Endothelial cell of umbilical vein (primary cell): ENCODE measurements around the gene ANKRD23. TPM values are rescaled to one million over a fixed set of nuclear protein-coding genes. Genes with fewer than 3 reads are reported as not detected.

Source experiments
- BruUV-seq: library from RNA; stranded (reverse); fragments of 400-500 nt; replicated peaks from 2 replicates; lab custom pipeline; 2021; lab: Mats Ljungman, UMichigan
- CTCF ChIA-PET: fragments of 300-600, 350-600 bp; sonication (Branson Sonifier 250); formaldehyde crosslinking; loops from one replicate; lab custom pipeline; 2021; ENCODE audit warnings: antibody characterized with exemption, inconsistent platforms; lab: Charles Lee
- POLR2A ChIA-PET: fragments of 300-600, 350-600 bp; sonication (Branson Sonifier 250); formaldehyde crosslinking; loops from one replicate; lab custom pipeline; 2021; ENCODE audit warnings: antibody characterized with exemption, inconsistent platforms; lab: Charles Lee
- DNase-seq: peaks from one replicate; pipeline ENCODE4 v3.0.0-alpha.2; 2011; ENCODE audit warnings: low read depth, low spot score
- FAIRE-seq: peaks from 2 replicates; lab custom pipeline; 2011; peaks lifted over from hg19 to GRCh38; lab: Jason Lieb, UNC
- H2AFZ ChIP-seq: 2 replicates; pipeline ENCODE4 v1.6.0; 2012; ENCODE audit warnings: low read depth, low read length, control low read depth, inconsistent platforms
- H3K27ac ChIP-seq: 2 replicates; pipeline ENCODE4 v1.5.1; 2011; ENCODE audit warnings: low read depth, mild to moderate bottlenecking, control low read depth, low read length, moderate library complexity; ENCODE audit not compliant: insufficient read depth
- H3K27me3 ChIP-seq, 2 experiments: 2 replicates each; pipeline versions ENCODE4 v1.6.0 to v1.6.1; 2011; ENCODE audit warnings: low read length in 2 of 2, mixed read lengths in 1 of 2; ENCODE audit not compliant: control insufficient read depth in 2 of 2, insufficient read depth in 2 of 2
- H3K36me3 ChIP-seq, 2 experiments: 2 replicates in 1 of 2; 3 replicates in 1 of 2; pipeline ENCODE4 v1.5.1; 2011; ENCODE audit warnings: low read length in 2 of 2, mild to moderate bottlenecking in 1 of 2, moderate library complexity in 1 of 2; ENCODE audit not compliant: control insufficient read depth in 2 of 2, insufficient read depth in 2 of 2; ENCODE audit errors: extremely low read depth in 1 of 2
- H3K4me1 ChIP-seq: 3 replicates; pipeline ENCODE4 v1.5.1; 2011; ENCODE audit warnings: mild to moderate bottlenecking, low read length; ENCODE audit not compliant: control insufficient read depth, insufficient read depth; ENCODE audit errors: extremely low read depth
- H3K4me2 ChIP-seq: 2 replicates; pipeline ENCODE4 v1.6.1; 2011; ENCODE audit warnings: low read length, control low read depth, mixed read lengths; ENCODE audit not compliant: insufficient read depth
- H3K4me3 ChIP-seq, 3 experiments: fragments of 200-600 bp in 1 of 3; sonication (generic), shearing (Covaris generic) in 1 of 3; replicated peaks in 1 of 3; 2 replicates each; pipeline ENCODE4 v1.5.1; 2011 to 2016; ENCODE audit warnings: control low read depth in 3 of 3, low read length in 3 of 3, mild to moderate bottlenecking in 2 of 3, inconsistent platforms in 1 of 3, low read depth in 1 of 3, moderate library complexity in 1 of 3; ENCODE audit not compliant: insufficient read depth in 1 of 3
- H3K79me2 ChIP-seq: 2 replicates; pipeline ENCODE4 v1.6.0; 2012; ENCODE audit warnings: low read length, inconsistent platforms; ENCODE audit not compliant: control insufficient read depth, insufficient read depth
- H3K9ac ChIP-seq: replicated peaks from 2 replicates; pipeline ENCODE3; 2011; ENCODE audit warnings: low read length, control low read depth; ENCODE audit not compliant: insufficient read depth; ENCODE audit errors: extremely low read depth
- H3K9me1 ChIP-seq: replicated peaks from 3 replicates; pipeline ENCODE4 v1.6.0; 2011; ENCODE audit warnings: mild to moderate bottlenecking, low read length; ENCODE audit not compliant: control insufficient read depth, insufficient read depth; ENCODE audit errors: extremely low read depth
- H3K9me3 ChIP-seq: replicated peaks from 2 replicates; pipeline ENCODE4 v1.5.1; 2012; ENCODE audit warnings: low read length, inconsistent platforms; ENCODE audit not compliant: control insufficient read depth, insufficient read depth
- H4K20me1 ChIP-seq: replicated peaks from 2 replicates; pipeline ENCODE3; 2011; ENCODE audit warnings: mild to moderate bottlenecking, low read length; ENCODE audit not compliant: control insufficient read depth, insufficient read depth; ENCODE audit errors: extremely low read depth
- EZH2 ChIP-seq: IDR thresholded peaks from 2 replicates; pipeline ENCODE4 v1.6.1; 2012; ENCODE audit warnings: borderline replicate concordance, low read depth, mild to moderate bottlenecking, moderate library complexity, low read length, inconsistent platforms; ENCODE audit not compliant: severe bottlenecking
- FOS ChIP-seq: IDR thresholded peaks from 2 replicates; pipeline ENCODE4 v1.6.1; 2011; ENCODE audit warnings: mild to moderate bottlenecking, low read length, moderate library complexity, borderline replicate concordance; ENCODE audit not compliant: insufficient read depth
- GATA2 ChIP-seq: IDR thresholded peaks from 2 replicates; pipeline ENCODE4 v1.7.0; 2011; ENCODE audit warnings: low read depth, mild to moderate bottlenecking, moderate library complexity, mixed read lengths, low read length; ENCODE audit not compliant: insufficient read length, insufficient read depth
- POLR2AphosphoS5 ChIP-seq: IDR thresholded peaks from 2 replicates; pipeline ENCODE4 v1.6.1; 2012; ENCODE audit warnings: low read depth, mild to moderate bottlenecking, control low read depth, low read length, moderate library complexity; ENCODE audit not compliant: insufficient read depth
- dilution Hi-C: fragments of 300-500 bp; cut with MboI; formaldehyde crosslinking; loops from one replicate; pipeline ENCODE4 v1.15.0; 2019; ENCODE audit warnings: low sequenced_read_pairs; ENCODE audit not compliant: extremely low pct_ligation_motif_present
- intact Hi-C: fragments of 100-400 bp; cut with micrococcal nuclease; formaldehyde crosslinking; loops from one replicate; pipeline ENCODE4 v1.10.0; 2022
- polyA plus RNA-seq, 4 experiments: library from polyadenylated mRNA; depleted of rRNA in 3 of 4; stranded (reverse) in 3 of 4; unstranded in 1 of 4; fragments of >200 nt; gene quantifications; 2 replicates each; pipeline versions ENCODE4 v1.2.1 to v1.2.3, GENCODE V29; 2011 to 2012; ENCODE audit warnings: missing spikeins in 1 of 4
- total RNA-seq: library from RNA; stranded (reverse); gene quantifications from 2 replicates; pipeline ENCODE4 v1.2.3, GENCODE V29; 2021
- TF ChIP-seq, protein P1 (sequence below), 2 donors: IDR thresholded peaks; 1 replicate in 1 of 2; 2 replicates in 1 of 2; pipeline ENCODE4 v1.5.1; 2011; ENCODE audit warnings: low read length in 2 of 2, mild to moderate bottlenecking in 2 of 2, moderate library complexity in 2 of 2, control low read depth in 1 of 2, inconsistent platforms in 1 of 2, low read depth in 1 of 2; ENCODE audit not compliant: insufficient read depth in 1 of 2; ENCODE audit errors: extremely low read depth in 1 of 2

The ANKRD23 gene
- total and polyA plus RNA-seq, 2 donors (not counting 3 experiments of a cell fraction or from before 2014, with no cell fraction given), result 1.7 to 3.6 TPM

GRCh38 chr2:96809216-96809882, 34.5 kb downstream of the ANKRD23 start:
- ChIA-PET POLR2A (no interaction called here), CTCF (interaction anchor here (1.4 kb wide), 1 partner anchor 46 kb away, joined by 3 read pairs; no protein-coding TSS in a partner anchor)

More at GRCh38 chr2:96809216-96809882, 34.5 kb downstream of the ANKRD23 start:
- Histone ChIP-seq H3K9me3 (no peaks in the 10 kb centered on the region), H3K9ac (no peak overlapping the region), H4K20me1 (no peaks in the 10 kb centered on the region), H3K27me3 (no peaks in the 10 kb centered on the region), H3K36me3 (no peaks in the 10 kb centered on the region), H3K4me3 (no peak overlapping the region), H2AFZ (no peak overlapping the region), H3K79me2 (no peaks in the 10 kb centered on the region), H3K27ac (no peak overlapping the region), H3K9me1 (no peaks in the 10 kb centered on the region), H3K4me2 (no peak overlapping the region), H3K4me1 (no peaks in the 10 kb centered on the region)
- TF ChIP-seq FOS (no peak), EZH2 (no peak), POLR2AphosphoS5 (no peak), GATA2 (no peak)
- TF ChIP-seq, protein P1, sequence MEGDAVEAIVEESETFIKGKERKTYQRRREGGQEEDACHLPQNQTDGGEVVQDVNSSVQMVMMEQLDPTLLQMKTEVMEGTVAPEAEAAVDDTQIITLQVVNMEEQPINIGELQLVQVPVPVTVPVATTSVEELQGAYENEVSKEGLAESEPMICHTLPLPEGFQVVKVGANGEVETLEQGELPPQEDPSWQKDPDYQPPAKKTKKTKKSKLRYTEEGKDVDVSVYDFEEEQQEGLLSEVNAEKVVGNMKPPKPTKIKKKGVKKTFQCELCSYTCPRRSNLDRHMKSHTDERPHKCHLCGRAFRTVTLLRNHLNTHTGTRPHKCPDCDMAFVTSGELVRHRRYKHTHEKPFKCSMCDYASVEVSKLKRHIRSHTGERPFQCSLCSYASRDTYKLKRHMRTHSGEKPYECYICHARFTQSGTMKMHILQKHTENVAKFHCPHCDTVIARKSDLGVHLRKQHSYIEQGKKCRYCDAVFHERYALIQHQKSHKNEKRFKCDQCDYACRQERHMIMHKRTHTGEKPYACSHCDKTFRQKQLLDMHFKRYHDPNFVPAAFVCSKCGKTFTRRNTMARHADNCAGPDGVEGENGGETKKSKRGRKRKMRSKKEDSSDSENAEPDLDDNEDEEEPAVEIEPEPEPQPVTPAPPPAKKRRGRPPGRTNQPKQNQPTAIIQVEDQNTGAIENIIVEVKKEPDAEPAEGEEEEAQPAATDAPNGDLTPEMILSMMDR (IDR thresholded peaks at IDR 0.05; ENCODE audit: extremely low read depth in 1 of 2, insufficient read depth in 1 of 2, low read depth in 1 of 2, low read length in 2 of 2), result no peak
- intact Hi-C loops, result no loop called here
- FAIRE-seq (no peak), DNase-seq (no peak)
- no TSS peak for BruUV-seq
- dilution Hi-C loops, result no loop called here
